Mesenchymal stem cell (in vitro differentiated cells and primary cell): ENCODE data around the gene TTC13.

ENCODE experiments used
- DNase-seq: peaks from one replicate; pipeline ENCODE4 v3.0.0-alpha.2; 2013
- H2AFZ ChIP-seq: one replicate; pipeline ENCODE4 v1.6.1; 2013; ENCODE audit warnings: low read depth, mild to moderate bottlenecking, control low read depth, inconsistent platforms, low read length, moderate library complexity
- H2AK5ac ChIP-seq: 2 replicates; pipeline ENCODE4 v1.6.1; 2013; ENCODE audit warnings: low read length, moderate library complexity, mild to moderate bottlenecking, inconsistent platforms; ENCODE audit not compliant: severe bottlenecking
- H2BK120ac ChIP-seq: one replicate; pipeline ENCODE4 v1.6.1; 2013; ENCODE audit warnings: low read depth, mild to moderate bottlenecking, inconsistent platforms, low read length, moderate library complexity
- H2BK12ac ChIP-seq, 2 experiments: one replicate each; pipeline ENCODE4 v1.6.1; 2013; ENCODE audit warnings: inconsistent platforms in 2 of 2, low read length in 2 of 2, mild to moderate bottlenecking in 2 of 2, moderate library complexity in 2 of 2, control low read depth in 1 of 2
- H2BK15ac ChIP-seq: one replicate; pipeline ENCODE4 v1.6.1; 2013; ENCODE audit warnings: mild to moderate bottlenecking, low read depth, inconsistent platforms; ENCODE audit not compliant: poor library complexity, severe bottlenecking
- H2BK5ac ChIP-seq: 2 replicates; pipeline ENCODE4 v1.6.1; 2013; ENCODE audit warnings: low read depth, mild to moderate bottlenecking, low read length, control low read depth, inconsistent platforms; ENCODE audit not compliant: poor library complexity, severe bottlenecking
- H3K14ac ChIP-seq, 2 experiments: one replicate each; pipeline ENCODE4 v1.6.1; 2013; ENCODE audit warnings: inconsistent platforms in 2 of 2, low read length in 2 of 2, control low read depth in 1 of 2, mild to moderate bottlenecking in 1 of 2, moderate library complexity in 1 of 2
- H3K18ac ChIP-seq, 2 experiments: one replicate each; pipeline ENCODE4 v1.6.1; 2013; ENCODE audit warnings: inconsistent platforms in 2 of 2, low read length in 2 of 2, control low read depth in 1 of 2, low read depth in 1 of 2, mild to moderate bottlenecking in 1 of 2
- H3K23ac ChIP-seq, 2 experiments: one replicate each; pipeline ENCODE4 v1.6.1; 2013; ENCODE audit warnings: inconsistent platforms in 2 of 2, low read length in 2 of 2, mild to moderate bottlenecking in 2 of 2, moderate library complexity in 2 of 2, control low read depth in 1 of 2
- H3K27ac ChIP-seq: 2 replicates; pipeline ENCODE4 v1.5.1; 2013; ENCODE audit warnings: mild to moderate bottlenecking, moderate library complexity, low read length, control low read depth, inconsistent platforms; ENCODE audit not compliant: poor library complexity, severe bottlenecking
- H3K27me3 ChIP-seq, 2 experiments: 2 replicates each; pipeline versions ENCODE4 v1.6.1 to v1.7.0; 2013; ENCODE audit warnings: low read length in 2 of 2, mild to moderate bottlenecking in 2 of 2, moderate library complexity in 2 of 2, control low read depth in 1 of 2, inconsistent platforms in 1 of 2; ENCODE audit not compliant: control insufficient read depth in 1 of 2, insufficient read depth in 1 of 2
- H3K36me3 ChIP-seq, 2 experiments: 2 replicates each; pipeline versions ENCODE4 v1.6.1 to v1.7.0; 2013; ENCODE audit warnings: low read length in 2 of 2, control low read depth in 1 of 2, inconsistent platforms in 1 of 2, low read depth in 1 of 2, mild to moderate bottlenecking in 1 of 2; ENCODE audit not compliant: insufficient read depth in 2 of 2, control insufficient read depth in 1 of 2
- H3K4ac ChIP-seq, 2 experiments: one replicate each; pipeline ENCODE4 v1.6.1; 2013; ENCODE audit warnings: inconsistent platforms in 2 of 2, low read length in 2 of 2, mild to moderate bottlenecking in 2 of 2, moderate library complexity in 2 of 2, control low read depth in 1 of 2, low read depth in 1 of 2
- H3K4me1 ChIP-seq: 2 replicates; pipeline ENCODE4 v1.6.1; 2013; ENCODE audit warnings: low read depth, low read length, control low read depth; ENCODE audit not compliant: control insufficient read depth, insufficient read depth
- H3K4me2 ChIP-seq: 2 replicates; pipeline ENCODE4 v1.6.1; 2013; ENCODE audit warnings: low read length, mild to moderate bottlenecking, inconsistent platforms; ENCODE audit not compliant: poor library complexity, severe bottlenecking
- H3K4me3 ChIP-seq, 2 experiments: 2 replicates each; pipeline versions ENCODE4 v1.5.1 to v1.7.0; 2013; ENCODE audit warnings: low read length in 2 of 2, mild to moderate bottlenecking in 2 of 2, control low read depth in 1 of 2, low read depth in 1 of 2; ENCODE audit not compliant: insufficient read depth in 1 of 2
- H3K79me1 ChIP-seq: replicated peaks from 2 replicates; pipeline ENCODE4 v1.6.1; 2013; ENCODE audit warnings: mild to moderate bottlenecking, control low read depth, low read length, inconsistent platforms; ENCODE audit not compliant: poor library complexity, severe bottlenecking
- H3K9ac ChIP-seq: 2 replicates; pipeline ENCODE4 v1.7.0; 2013; ENCODE audit warnings: mild to moderate bottlenecking, low read length, moderate library complexity
- H3K9me3 ChIP-seq: 2 replicates; pipeline ENCODE4 v1.7.0; 2013; ENCODE audit warnings: mild to moderate bottlenecking, low read length; ENCODE audit not compliant: control insufficient read depth
- H4K8ac ChIP-seq: one replicate; pipeline ENCODE4 v1.6.1; 2013; ENCODE audit warnings: inconsistent platforms, mild to moderate bottlenecking, low read length, moderate library complexity
- H4K91ac ChIP-seq: one replicate; pipeline ENCODE4 v1.6.1; 2013; ENCODE audit warnings: mild to moderate bottlenecking, low read length, inconsistent platforms
- WGBS: methylation state at CpG from one replicate; pipeline ENCODE4 v1.1.7; 2013; ENCODE audit warnings: mixed read lengths; 5-methylcytosine and 5-hydroxymethylcytosine counted together

The TTC13 gene

DNA sequence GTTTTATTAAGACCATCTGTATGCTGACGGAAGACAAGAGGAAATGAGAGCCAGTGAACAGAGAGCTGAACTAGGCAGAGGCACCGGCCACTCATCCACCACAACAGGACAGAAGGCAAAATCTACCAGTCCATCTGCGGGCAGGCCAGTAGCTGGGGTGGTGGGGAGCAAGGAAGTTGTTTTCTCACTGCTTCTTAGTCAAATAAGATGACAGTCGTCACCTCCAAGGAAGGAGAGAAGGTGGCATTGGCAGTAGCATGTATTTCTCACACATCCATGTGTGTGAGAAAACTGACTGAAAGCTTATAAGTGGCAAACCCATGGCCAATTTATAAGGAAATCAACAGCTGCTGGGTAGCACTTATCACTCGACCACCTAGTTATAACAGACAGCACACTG, 8.2 kb downstream of the TTC13 start:
- no peak overlapping the region for H3K4ac ChIP-seq
- no peak overlapping the region for H3K23ac ChIP-seq
- no peak overlapping the region for H2BK5ac ChIP-seq
- no peak overlapping the region for H3K18ac ChIP-seq
- DNase-seq = no peak
- WGBS = 94% methylated on average over 5 of the region's 5 CpGs
- H2AK5ac ChIP-seq = no peak overlapping the region
- no peak overlapping the region for H2BK15ac ChIP-seq
- H2BK120ac ChIP-seq = no peak overlapping the region
- H3K36me3 ChIP-seq = no peaks in the 10 kb centered on the region
- H2BK12ac ChIP-seq = no peak overlapping the region
- no peak overlapping the region for H2AFZ ChIP-seq
- no peak overlapping the region for H3K14ac ChIP-seq
- peaks cover 8% of the 10 kb centered on the region for H3K79me1 ChIP-seq
- H4K8ac ChIP-seq = no peak overlapping the region
- H3K27me3 ChIP-seq = no peaks in the 10 kb centered on the region
- no peak overlapping the region for H4K91ac ChIP-seq
- H3K4me2 ChIP-seq = no peak overlapping the region
- no peaks in the 10 kb centered on the region for H3K4me1 ChIP-seq
- H3K9ac ChIP-seq = no peak overlapping the region
- H3K9me3 ChIP-seq = no peaks in the 10 kb centered on the region
- no peak overlapping the region for H3K4me3 ChIP-seq
- no peak overlapping the region for H3K27ac ChIP-seq

DNA sequence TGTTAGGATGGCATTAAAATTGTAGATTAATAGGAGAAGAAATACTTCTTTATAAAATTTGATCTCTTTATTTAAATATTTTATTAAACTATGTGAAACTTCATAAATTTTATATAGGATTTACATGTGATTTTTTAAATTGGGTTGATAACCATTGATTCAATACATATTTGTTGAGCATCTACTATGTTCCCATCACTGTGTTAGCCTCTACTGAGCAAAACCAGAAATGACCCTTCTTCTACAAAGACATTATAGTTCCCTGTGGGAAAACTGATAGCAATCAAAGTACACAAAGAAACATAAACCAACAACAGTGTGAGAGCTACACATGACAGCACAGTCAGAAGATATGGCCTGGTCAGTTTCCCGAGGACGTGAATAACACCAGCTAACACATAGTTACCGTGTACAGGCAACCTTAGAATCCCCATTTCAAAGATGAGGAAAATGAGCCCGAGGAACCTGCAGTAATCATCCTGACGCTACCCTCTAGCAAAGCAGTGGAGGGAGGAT, 12.2 kb downstream of the TTC13 start:
- Histone ChIP-seq H2BK12ac (no peak overlapping the region), H3K4me1 (no peaks in the 10 kb centered on the region), H3K9ac (no peak overlapping the region), H2BK120ac (no peak overlapping the region), H4K8ac (no peak overlapping the region), H3K79me1 (peaks cover 13% of the 10 kb centered on the region), H3K27ac (no peak overlapping the region), H2AFZ (no peak overlapping the region), H2AK5ac (no peak overlapping the region), H4K91ac (no peak overlapping the region), H3K14ac (no peak overlapping the region), H3K9me3 (no peaks in the 10 kb centered on the region), H3K23ac (no peak overlapping the region), H2BK5ac (no peak overlapping the region), H3K4ac (no peak overlapping the region), H2BK15ac (no peak overlapping the region), H3K4me2 (no peak overlapping the region), H3K27me3 (no peaks in the 10 kb centered on the region), H3K4me3 (no peak overlapping the region), H3K18ac (no peak overlapping the region), H3K36me3 (no peaks in the 10 kb centered on the region)
- no peak for DNase-seq
- 85% methylated on average over 5 of the region's 5 CpGs for WGBS

DNA sequence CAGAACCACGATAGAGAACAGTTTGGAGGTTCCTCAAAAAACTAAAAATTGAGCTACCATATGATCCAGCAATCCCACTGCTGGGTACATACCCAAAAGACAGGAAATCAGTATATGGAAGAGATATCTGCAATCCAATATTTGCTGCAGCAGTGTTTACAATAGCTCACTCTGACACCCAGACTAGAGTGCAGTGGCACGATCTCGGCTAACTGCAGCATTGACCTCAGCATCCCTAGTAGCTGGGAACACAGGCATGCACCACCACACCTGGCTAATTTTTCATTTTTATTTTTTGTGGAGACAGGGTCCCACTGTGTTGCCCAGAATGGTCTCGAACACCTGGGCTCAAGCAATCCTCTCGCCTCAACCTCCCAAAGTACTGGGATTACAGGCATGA, 13.1 kb downstream of the TTC13 start:
- H3K36me3 ChIP-seq = no peaks in the 10 kb centered on the region
- no peak overlapping the region for H4K8ac ChIP-seq
- H3K18ac ChIP-seq = no peak overlapping the region
- over 99% methylated on average over 4 of the region's 5 CpGs for WGBS
- H3K4ac ChIP-seq = no peak overlapping the region
- H3K27me3 ChIP-seq = no peaks in the 10 kb centered on the region
- H3K4me1 ChIP-seq = no peaks in the 10 kb centered on the region
- H2AK5ac ChIP-seq = no peak overlapping the region
- no peaks in the 10 kb centered on the region for H3K9me3 ChIP-seq
- no peak overlapping the region for H3K4me2 ChIP-seq
- H2BK15ac ChIP-seq = no peak overlapping the region
- no peak overlapping the region for H2BK5ac ChIP-seq
- no peak overlapping the region for H2AFZ ChIP-seq
- no peak overlapping the region for H3K14ac ChIP-seq
- no peak for DNase-seq
- no peak overlapping the region for H3K27ac ChIP-seq
- H2BK120ac ChIP-seq = no peak overlapping the region
- no peak overlapping the region for H2BK12ac ChIP-seq
- H3K23ac ChIP-seq = no peak overlapping the region
- H3K9ac ChIP-seq = no peak overlapping the region
- no peak overlapping the region for H3K4me3 ChIP-seq
- peaks cover 14% of the 10 kb centered on the region for H3K79me1 ChIP-seq
- no peak overlapping the region for H4K91ac ChIP-seq

DNA sequence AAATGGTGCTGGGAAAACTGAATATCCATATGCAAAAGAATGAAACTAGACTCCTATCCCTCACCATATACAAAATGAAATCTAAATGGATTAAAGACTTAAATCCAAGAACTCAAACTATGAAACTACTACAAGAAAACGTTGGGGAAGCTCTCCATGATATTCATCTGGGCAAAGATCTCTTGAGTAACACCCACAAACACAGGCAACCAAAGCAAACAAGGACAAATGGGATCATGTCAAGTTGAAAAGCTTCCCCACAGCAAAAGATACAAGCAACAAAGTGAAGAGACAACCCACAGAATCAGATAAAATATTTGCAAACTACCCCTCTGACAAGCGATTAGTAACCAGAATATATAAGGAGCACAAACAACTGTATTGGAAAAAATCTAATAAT, 13.8 kb downstream of the TTC13 start:
- no peaks in the 10 kb centered on the region for H3K27me3 ChIP-seq
- H3K4me2 ChIP-seq = no peak overlapping the region
- 30% methylated on average over 1 of the region's 2 CpGs for WGBS
- H3K9ac ChIP-seq = no peak overlapping the region
- no peak overlapping the region for H2BK15ac ChIP-seq
- no peak overlapping the region for H3K4me3 ChIP-seq
- H2BK5ac ChIP-seq = no peak overlapping the region
- H4K91ac ChIP-seq = no peak overlapping the region
- no peak overlapping the region for H3K18ac ChIP-seq
- H3K9me3 ChIP-seq = no peaks in the 10 kb centered on the region
- H2BK120ac ChIP-seq = no peak overlapping the region
- H2BK12ac ChIP-seq = no peak overlapping the region
- no peak overlapping the region for H3K4ac ChIP-seq
- H4K8ac ChIP-seq = no peak overlapping the region
- no peaks in the 10 kb centered on the region for H3K4me1 ChIP-seq
- DNase-seq = no peak
- no peak overlapping the region for H3K27ac ChIP-seq
- no peaks in the 10 kb centered on the region for H3K36me3 ChIP-seq
- H2AK5ac ChIP-seq = no peak overlapping the region
- H3K14ac ChIP-seq = no peak overlapping the region
- H3K23ac ChIP-seq = no peak overlapping the region
- peaks cover 11% of the 10 kb centered on the region for H3K79me1 ChIP-seq
- no peak overlapping the region for H2AFZ ChIP-seq
